H1 (cell line): ENCODE results near the gene SLC34A1. TPM values are rescaled to one million over a fixed set of nuclear protein-coding genes. Genes with fewer than 3 reads are reported as not detected.

Source experiments
- CTCF ChIA-PET: fragments of 300-600 bp; sonication (Branson Sonifier 250); formaldehyde crosslinking; loops from one replicate; lab custom pipeline; 2021; ENCODE audit not compliant: partially characterized antibody; lab: Charles Lee
- POLR2A ChIA-PET: fragments of 300-600 bp; sonication (Branson Sonifier 250); formaldehyde crosslinking; loops from one replicate; lab custom pipeline; 2021; ENCODE audit warnings: inconsistent platforms; ENCODE audit not compliant: partially characterized antibody; lab: Charles Lee
- DNase-seq, 2 experiments: peaks; one replicate each; pipeline versions ENCODE4 v3.0.0 to v3.0.0-alpha.2; 2010 to 2022; ENCODE audit warnings: low spot score in 2 of 2, low read depth in 1 of 2, mixed read lengths in 1 of 2
- FAIRE-seq: peaks from 2 replicates; lab custom pipeline; 2011; peaks lifted over from hg19 to GRCh38; lab: Jason Lieb, UNC
- H2AFZ ChIP-seq: 2 replicates; pipeline ENCODE4 v1.8.1; 2012; ENCODE audit warnings: low read length, inconsistent platforms
- H2AK5ac ChIP-seq: 2 replicates; pipeline ENCODE4 v1.6.1; 2013; ENCODE audit warnings: low read depth, low read length
- H2BK120ac ChIP-seq: replicated peaks from 2 replicates; pipeline ENCODE3; 2013; ENCODE audit warnings: low read depth, low read length, inconsistent platforms
- H2BK12ac ChIP-seq: 2 replicates; pipeline ENCODE4 v1.6.1; 2013; ENCODE audit warnings: low read depth, low read length
- H2BK15ac ChIP-seq: 2 replicates; pipeline ENCODE4 v1.6.1; 2013; ENCODE audit warnings: low read length
- H2BK20ac ChIP-seq: 2 replicates; pipeline ENCODE4 v1.6.1; 2013; ENCODE audit warnings: low read length
- H2BK5ac ChIP-seq: 2 replicates; pipeline ENCODE4 v1.6.1; 2013; ENCODE audit warnings: low read depth, low read length
- H3K14ac ChIP-seq: 2 replicates; pipeline ENCODE4 v1.6.1; 2013; ENCODE audit warnings: inconsistent platforms; ENCODE audit not compliant: insufficient read length
- H3K18ac ChIP-seq: 2 replicates; pipeline ENCODE4 v1.6.1; 2013; ENCODE audit warnings: low read length; ENCODE audit errors: extremely low read depth
- H3K23ac ChIP-seq: 2 replicates; pipeline ENCODE4 v1.6.1; 2013; ENCODE audit warnings: inconsistent platforms; ENCODE audit not compliant: insufficient read length
- H3K23me2 ChIP-seq: 2 replicates; pipeline ENCODE4 v1.6.1; 2013; ENCODE audit warnings: low read depth, low read length
- H3K27ac ChIP-seq: 2 replicates; pipeline ENCODE4 v1.6.1; 2011; ENCODE audit warnings: low read depth, low read length, inconsistent platforms
- H3K27me3 ChIP-seq, 4 experiments: replicated peaks in 1 of 4; 1 replicate in 1 of 4; 2 replicates in 3 of 4; pipeline versions ENCODE4 v1.6.1 to v1.8.1; 2011 to 2013; ENCODE audit warnings: low read length in 3 of 4, mild to moderate bottlenecking in 3 of 4, inconsistent platforms in 2 of 4, mixed read lengths in 2 of 4, moderate library complexity in 1 of 4; ENCODE audit not compliant: control insufficient read depth in 3 of 4, insufficient read depth in 3 of 4; ENCODE audit errors: extremely low read depth in 1 of 4
- H3K36me3 ChIP-seq, 4 experiments: 2 replicates each; pipeline versions ENCODE4 v1.6.1 to v1.8.1; 2011 to 2013; ENCODE audit warnings: mild to moderate bottlenecking in 4 of 4, low read length in 3 of 4, moderate library complexity in 2 of 4, control low read depth in 1 of 4, inconsistent platforms in 1 of 4; ENCODE audit not compliant: insufficient read depth in 4 of 4, control insufficient read depth in 2 of 4
- H3K4ac ChIP-seq: replicated peaks from 2 replicates; pipeline ENCODE3; 2013; ENCODE audit warnings: low read length, low read depth, mixed read lengths, inconsistent platforms; ENCODE audit not compliant: insufficient read length
- H3K4me1 ChIP-seq, 4 experiments: replicated peaks in 1 of 4; 1 replicate in 1 of 4; 2 replicates in 3 of 4; pipeline versions ENCODE4 v1.6.1 to v1.8.1; 2011 to 2013; ENCODE audit warnings: low read length in 3 of 4, inconsistent platforms in 2 of 4, mixed read lengths in 1 of 4; ENCODE audit not compliant: insufficient read depth in 4 of 4, control insufficient read depth in 3 of 4
- H3K4me2 ChIP-seq, 2 experiments: 2 replicates each; pipeline versions ENCODE4 v1.6.1 to v1.8.1; 2011 to 2013; ENCODE audit warnings: low read depth in 2 of 2, low read length in 2 of 2, control low read depth in 1 of 2, inconsistent platforms in 1 of 2, mild to moderate bottlenecking in 1 of 2; ENCODE audit not compliant: insufficient read depth in 1 of 2
- H3K4me3 ChIP-seq, 4 experiments: fragments of 200-600, 300-600 bp in 1 of 4; sonication (generic), shearing (Covaris generic), sonication (Bioruptor Twin) in 1 of 4; 2 replicates each; pipeline versions ENCODE4 v1.5.1 to v1.8.1; 2011 to 2016; ENCODE audit warnings: low read length in 4 of 4, low read depth in 3 of 4, control low read depth in 2 of 4, inconsistent platforms in 2 of 4, mild to moderate bottlenecking in 2 of 4, mixed read lengths in 1 of 4, moderate library complexity in 1 of 4; ENCODE audit not compliant: insufficient read depth in 2 of 4; ENCODE audit errors: extremely low read depth in 1 of 4
- H3K56ac ChIP-seq: replicated peaks from 2 replicates; pipeline ENCODE3; 2013; ENCODE audit warnings: low read depth, mild to moderate bottlenecking, mixed read lengths, low read length, inconsistent platforms; ENCODE audit not compliant: insufficient read length
- H3K79me1 ChIP-seq: 2 replicates; pipeline ENCODE4 v1.6.1; 2013; ENCODE audit warnings: low read depth, low read length, control low read depth
- H3K79me2 ChIP-seq, 2 experiments: 2 replicates each; pipeline versions ENCODE4 v1.6.1 to v1.8.1; 2012 to 2013; ENCODE audit warnings: low read length in 2 of 2, mild to moderate bottlenecking in 2 of 2, inconsistent platforms in 1 of 2; ENCODE audit not compliant: insufficient read depth in 2 of 2, control insufficient read depth in 1 of 2
- H3K9ac ChIP-seq, 4 experiments: replicated peaks in 1 of 4; 1 replicate in 1 of 4; 2 replicates in 3 of 4; pipeline versions ENCODE4 v1.6.1 to v1.8.1; 2011 to 2013; ENCODE audit warnings: low read depth in 3 of 4, low read length in 3 of 4, control low read depth in 2 of 4, mild to moderate bottlenecking in 2 of 4, moderate library complexity in 2 of 4, inconsistent platforms in 1 of 4; ENCODE audit errors: extremely low read depth in 1 of 4
- H3K9me3 ChIP-seq, 2 experiments: 2 replicates each; pipeline versions ENCODE4 v1.6.1 to v1.8.1; 2012 to 2013; ENCODE audit warnings: mild to moderate bottlenecking in 2 of 2, moderate library complexity in 2 of 2, control low read depth in 1 of 2, inconsistent platforms in 1 of 2, low read depth in 1 of 2, low read length in 1 of 2, mixed read lengths in 1 of 2; ENCODE audit not compliant: insufficient read depth in 2 of 2
- H4K20me1 ChIP-seq, 2 experiments: replicated peaks in 1 of 2; 2 replicates each; pipeline versions ENCODE3 to v1.8.1; 2011 to 2013; ENCODE audit warnings: inconsistent platforms in 2 of 2, low read length in 2 of 2, mild to moderate bottlenecking in 1 of 2; ENCODE audit not compliant: insufficient read depth in 2 of 2, control insufficient read depth in 1 of 2
- H4K5ac ChIP-seq: 2 replicates; pipeline ENCODE4 v1.6.1; 2013; ENCODE audit warnings: low read length, low read depth, mixed read lengths, inconsistent platforms; ENCODE audit not compliant: insufficient read length
- H4K8ac ChIP-seq: 2 replicates; pipeline ENCODE4 v1.8.0; 2013; ENCODE audit warnings: mild to moderate bottlenecking, moderate library complexity, low read length, inconsistent platforms; ENCODE audit not compliant: insufficient read depth; ENCODE audit errors: extremely low read depth
- H4K91ac ChIP-seq: replicated peaks from 2 replicates; pipeline ENCODE3; 2013; ENCODE audit warnings: low read length, mixed read lengths, inconsistent platforms; ENCODE audit not compliant: insufficient read length
- CEBPB ChIP-seq: IDR thresholded peaks from 2 replicates; pipeline ENCODE4 v1.6.1; 2012; ENCODE audit warnings: low read depth, low read length
- CREB1 ChIP-seq: IDR thresholded peaks from 2 replicates; pipeline ENCODE4 v1.6.1; 2012; ENCODE audit warnings: inconsistent platforms
- KDM1A ChIP-seq: fragments of 200-600, 300-600 bp; sonication (generic); IDR thresholded peaks from 2 replicates; pipeline ENCODE4 v1.7.1; 2016; ENCODE audit warnings: mild to moderate bottlenecking, low read length, borderline replicate concordance
- WGBS, 2 experiments: shearing (Covaris generic) in 1 of 2; methylation state at CpG; one replicate each; pipeline versions ENCODE4 v1.1.6 to v1.1.7; 2013 to 2015; ENCODE audit warnings: low lambda C conversion rate in 2 of 2, mixed read lengths in 2 of 2, inconsistent platforms in 1 of 2, low coverage in 1 of 2, missing lambda C conversion rate in 1 of 2; ENCODE audit not compliant: insufficient replicate concordance in 2 of 2, insufficient coverage in 1 of 2, insufficient read length in 1 of 2; ENCODE audit errors: extremely low coverage in 1 of 2, missing lambda C conversion rate in 1 of 2; 5-methylcytosine and 5-hydroxymethylcytosine counted together
- polyA plus RNA-seq, 7 experiments: library from polyadenylated mRNA; depleted of rRNA in 3 of 7; stranded (reverse) in 5 of 7; unstranded in 2 of 7; fragments of >200 nt in 5 of 7; fragments of 200-250 nt in 2 of 7; gene quantifications; 1 replicate in 5 of 7; 2 replicates in 1 of 7; 4 replicates in 1 of 7; pipeline versions ENCODE4 v1.2.1 to v1.2.3, GENCODE V29; 2011 to 2013; ENCODE audit warnings: missing spikeins in 2 of 7, mixed read lengths in 2 of 7
- total RNA-seq: library from RNA; stranded (reverse); fragmentation: NEBNext Ultra II Directional; extraction: Animal tissue kit (Norgen Biotek cat#: 25700); gene quantifications from 2 replicates; pipeline ENCODE4 v1.2.1, GENCODE V29; 2021

SLC34A1 gene
- total and polyA plus RNA-seq, 2 of the 8 experiments (the other 6 are each of a cell fraction or from before 2014, with no cell fraction given): not detected

DNA sequence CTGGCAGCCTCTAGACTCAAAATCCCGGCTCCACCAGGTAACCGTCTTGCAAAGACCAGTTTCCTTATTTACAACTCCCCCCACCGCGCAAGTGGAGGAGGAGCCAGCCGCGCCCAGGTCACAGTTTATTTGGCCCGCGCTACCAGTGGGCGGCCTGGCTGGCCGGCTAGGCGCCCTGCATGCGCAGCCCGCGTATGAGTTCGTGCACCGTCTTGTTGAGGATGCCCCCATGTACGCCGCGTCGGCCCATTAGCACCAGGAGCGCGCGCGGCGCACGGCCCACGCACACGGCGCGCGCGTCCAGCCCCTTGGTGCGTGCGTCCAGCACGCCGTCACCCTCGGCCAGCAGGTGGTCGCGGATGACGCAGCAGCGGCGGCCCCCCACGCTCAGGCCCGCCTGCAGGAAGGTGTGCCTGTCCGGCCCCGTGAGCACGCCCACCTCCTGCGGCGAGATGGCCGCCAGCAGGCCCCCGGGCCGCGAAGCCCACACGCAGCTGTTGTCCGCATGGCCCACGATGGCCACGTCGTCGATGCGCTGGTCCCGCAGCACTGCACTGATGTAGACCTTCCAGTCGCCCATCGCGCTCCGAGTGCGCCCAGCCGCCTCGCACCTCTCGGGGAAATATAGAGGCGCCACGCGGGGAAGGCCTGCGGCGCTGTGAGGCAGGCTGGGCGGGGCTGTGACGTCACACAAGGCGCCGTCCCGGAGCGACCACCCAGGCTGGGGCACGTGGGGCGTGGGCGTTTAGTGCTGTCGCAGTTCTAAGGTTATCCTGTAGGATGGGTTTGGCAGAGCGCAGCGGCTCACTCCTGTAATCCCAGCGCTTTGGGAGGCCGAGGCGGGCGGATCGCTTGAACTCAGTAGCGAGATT is 16.0 kb downstream of the SLC34A1 start, which contains the start of gene PFN3:
Gene PFN3 (minus strand): TSS at position 665 of the 872 bp plus-strand sequence. CDS start 85 bp downstream, at position 580.
- Histone ChIP-seq H2BK12ac (peak within 1 kb of the TSS; percentile 39; the same call in 1 of the 2 replicates), H3K4me3 (no peak within 1 kb of the TSS), H3K56ac (no peak within 1 kb of the TSS)
- TF ChIP-seq CEBPB (no peak), KDM1A (no peak), CREB1 (peak; percentile 66; the same call in 1 of the 2 replicates)
- TF ChIP-seq, all 59 proteins: peak for 1
- Histone ChIP-seq H3K23ac (no peak within 1 kb of the TSS), H3K4me1 (peaks cover 0 to 22% (median 14%) of the 10 kb centered on the region in 4 experiments; a peak in 5 of 7 replicates), H3K9me3 (no peaks in the 10 kb centered on the region), H3K14ac (no peak within 1 kb of the TSS), H3K23me2 (peaks cover 13% of the 10 kb centered on the region; the same call in 1 of the 2 replicates), H3K4ac (no peak within 1 kb of the TSS), H2AFZ (no peak within 1 kb of the TSS), H3K27me3 (peaks cover 19 to 49% (median 37%) of the 10 kb centered on the region in 4 experiments), H4K5ac (no peak within 1 kb of the TSS), H3K18ac (no peak within 1 kb of the TSS), H3K79me1 (no peaks in the 10 kb centered on the region), H4K20me1 (no peaks in the 10 kb centered on the region), H2BK5ac (no peak within 1 kb of the TSS), H3K79me2 (no peaks in the 10 kb centered on the region), H3K36me3 (no peaks in the 10 kb centered on the region), H3K27ac (no peak within 1 kb of the TSS), H2BK15ac (peak within 1 kb of the TSS; percentile 46; the same call in 1 of the 2 replicates), H3K4me2 (no peak within 1 kb of the TSS), H4K91ac (no peak within 1 kb of the TSS), H2BK120ac (no peak within 1 kb of the TSS), H3K9ac (no peak within 1 kb of the TSS), H2BK20ac (no peak within 1 kb of the TSS), H4K8ac (peak within 1 kb of the TSS; percentile 58; the same call in 1 of the 2 replicates), H2AK5ac (no peak within 1 kb of the TSS)
- FAIRE-seq: no peak
- no peak for DNase-seq
- ChIA-PET POLR2A (interaction anchor here (0.7 to 10.8 kb wide), 4 partner anchors 10 to 55 kb away, joined by 3 to 143 read pairs (median 6); partner anchors contain the start of gene PRR7), CTCF (interaction anchor here (1.2 to 10.5 kb wide), 6 partner anchors 8 to 101 kb away, joined by 3 to 343 read pairs (median 64); partner anchors contain the start of genes GRK6, PRR7 and SLC34A1)
- 96% methylated on average over 75 of the region's 92 CpGs; no CpG with 5 or more reads in 1 of the 2 experiments for WGBS, 2 experiments
